IMR-90 (cell line): Measurements from ENCODE around the gene AP4S1. TPM values are rescaled to one million over a fixed set of nuclear protein-coding genes. Genes with fewer than 3 reads are reported as not detected.
A peak's percentile ranks its signal among the peaks of the same experiment; 100 is the strongest.

Experiments used
- ATAC-seq: fragments of 200-7000 bp; cut with Tn5 transposase; 2 replicates; pipeline ENCODE4 v1.9.1; 2020; ENCODE audit warnings: low read depth, mild to moderate bottlenecking, moderate library complexity
- BruUV-seq: library from RNA; stranded (reverse); fragments of 400-500 nt; replicated peaks from 2 replicates; lab custom pipeline; 2021; lab: Mats Ljungman, UMichigan
- CTCF ChIA-PET: fragments of 300-600 bp; formaldehyde crosslinking; extraction: SDS; loops from one replicate; lab custom pipeline; 2021; ENCODE audit warnings: antibody characterized with exemption; lab: Yijun Ruan, JAX
- POLR2A ChIA-PET: fragments of 300-600 bp; sonication (Branson Sonifier 250); formaldehyde crosslinking; loops from one replicate; lab custom pipeline; 2022; ENCODE audit warnings: antibody characterized with exemption; ENCODE audit not compliant: unreplicated experiment; lab: Charles Lee
- DNase-seq: peaks from one replicate; pipeline ENCODE4 v3.0.0; 2013
- H2AFZ ChIP-seq: replicated peaks from 2 replicates; pipeline ENCODE3; 2013; ENCODE audit warnings: low read length, mild to moderate bottlenecking; ENCODE audit not compliant: poor library complexity
- H2AK5ac ChIP-seq: 2 replicates; pipeline ENCODE4 v1.6.1; 2013; ENCODE audit warnings: low read depth, low read length, inconsistent platforms
- H2AK9ac ChIP-seq: replicated peaks from 2 replicates; pipeline ENCODE3; 2013; ENCODE audit warnings: mild to moderate bottlenecking, low read depth, low read length, moderate library complexity; ENCODE audit not compliant: poor library complexity
- H2BK120ac ChIP-seq: 2 replicates; pipeline ENCODE4 v1.6.1; 2013; ENCODE audit warnings: low read depth, low read length, inconsistent platforms
- H2BK15ac ChIP-seq: 3 replicates; pipeline ENCODE4 v1.6.1; 2013; ENCODE audit warnings: low read depth, low read length, inconsistent platforms
- H2BK20ac ChIP-seq: 2 replicates; pipeline ENCODE4 v1.6.1; 2013; ENCODE audit warnings: low read depth, mild to moderate bottlenecking, inconsistent platforms, low read length, moderate library complexity
- H2BK5ac ChIP-seq: 2 replicates; pipeline ENCODE4 v1.6.1; 2013; ENCODE audit warnings: mild to moderate bottlenecking, low read depth, low read length, inconsistent platforms; ENCODE audit not compliant: poor library complexity, severe bottlenecking
- H3K14ac ChIP-seq: replicated peaks from 2 replicates; pipeline ENCODE4 v1.6.1; 2013; ENCODE audit warnings: low read depth, low read length, inconsistent platforms
- H3K18ac ChIP-seq: 2 replicates; pipeline ENCODE4 v1.6.1; 2013; ENCODE audit warnings: low read depth, low read length, control low read depth
- H3K23ac ChIP-seq: 2 replicates; pipeline ENCODE4 v1.6.1; 2013; ENCODE audit warnings: low read depth, low read length, inconsistent platforms
- H3K27ac ChIP-seq: 2 replicates; pipeline ENCODE4 v1.5.1; 2013; ENCODE audit warnings: mild to moderate bottlenecking, control low read depth, low read length; ENCODE audit not compliant: insufficient read depth
- H3K27me3 ChIP-seq: 2 replicates; pipeline ENCODE4 v1.6.1; 2013; ENCODE audit warnings: low read length; ENCODE audit not compliant: control insufficient read depth, insufficient read depth
- H3K36me3 ChIP-seq: 2 replicates; pipeline ENCODE4 v1.6.1; 2013; ENCODE audit warnings: low read length, mixed read lengths; ENCODE audit not compliant: control insufficient read depth, insufficient read depth
- H3K4ac ChIP-seq: 2 replicates; pipeline ENCODE4 v1.6.1; 2013; ENCODE audit warnings: low read depth, low read length, inconsistent platforms
- H3K4me1 ChIP-seq: 2 replicates; pipeline ENCODE4 v1.6.1; 2013; ENCODE audit warnings: low read length, mixed read lengths; ENCODE audit not compliant: control insufficient read depth, insufficient read depth
- H3K4me2 ChIP-seq: 2 replicates; pipeline ENCODE4 v1.6.1; 2013; ENCODE audit warnings: low read depth, mild to moderate bottlenecking, control low read depth, low read length, moderate library complexity
- H3K4me3 ChIP-seq: 2 replicates; pipeline ENCODE4 v1.5.1; 2013; ENCODE audit warnings: low read depth, mild to moderate bottlenecking, control low read depth, low read length, moderate library complexity; ENCODE audit not compliant: insufficient read depth
- H3K56ac ChIP-seq: 2 replicates; pipeline ENCODE4 v1.6.1; 2013; ENCODE audit warnings: low read length, inconsistent platforms; ENCODE audit not compliant: insufficient read depth; ENCODE audit errors: extremely low read depth
- H3K79me1 ChIP-seq, 2 experiments: 2 replicates each; pipeline ENCODE4 v1.6.1; 2013; ENCODE audit warnings: low read length in 2 of 2, inconsistent platforms in 1 of 2, low read depth in 1 of 2
- H3K9ac ChIP-seq: 2 replicates; pipeline ENCODE4 v1.6.1; 2013; ENCODE audit warnings: low read depth, low read length, control low read depth
- H3K9me1 ChIP-seq: 2 replicates; pipeline ENCODE4 v1.6.1; 2013; ENCODE audit warnings: low read length, inconsistent platforms; ENCODE audit not compliant: insufficient read depth
- H3K9me3 ChIP-seq: 2 replicates; pipeline ENCODE4 v1.6.1; 2013; ENCODE audit warnings: low read length; ENCODE audit not compliant: control insufficient read depth, insufficient read depth
- H4K20me1 ChIP-seq: 2 replicates; pipeline ENCODE4 v1.6.1; 2013; ENCODE audit warnings: low read length, inconsistent platforms; ENCODE audit not compliant: insufficient read depth
- H4K5ac ChIP-seq: 2 replicates; pipeline ENCODE4 v1.6.1; 2013; ENCODE audit warnings: mild to moderate bottlenecking, low read depth, low read length, control low read depth
- H4K8ac ChIP-seq, 2 experiments: 2 replicates each; pipeline ENCODE4 v1.6.1; 2013; ENCODE audit warnings: low read depth in 2 of 2, low read length in 2 of 2, control low read depth in 1 of 2, inconsistent platforms in 1 of 2
- H4K91ac ChIP-seq: 2 replicates; pipeline ENCODE4 v1.6.1; 2013; ENCODE audit warnings: low read depth, low read length, inconsistent platforms; ENCODE audit not compliant: insufficient read depth
- CEBPB ChIP-seq: IDR thresholded peaks from 2 replicates; pipeline ENCODE4 v1.6.1; 2012; ENCODE audit warnings: low read depth, low read length, improper control_type of control experiment
- MAZ ChIP-seq: IDR thresholded peaks from 2 replicates; pipeline ENCODE4 v1.6.1; 2012; ENCODE audit warnings: low read depth, mild to moderate bottlenecking, low read length, improper control_type of control experiment, moderate library complexity, borderline replicate concordance
- POLR2A ChIP-seq: IDR thresholded peaks from 2 replicates; pipeline ENCODE4 v1.6.1; 2012; ENCODE audit warnings: mild to moderate bottlenecking, low read depth, low read length
- RCOR1 ChIP-seq: IDR thresholded peaks from 2 replicates; pipeline ENCODE4 v1.6.1; 2012; ENCODE audit warnings: mild to moderate bottlenecking, low read length, improper control_type of control experiment; ENCODE audit not compliant: insufficient replicate concordance
- SMC3 ChIP-seq: fragments of 150-350 bp; IDR thresholded peaks from 2 replicates; pipeline ENCODE4 v1.6.1; 2016; ENCODE audit warnings: low read depth, mild to moderate bottlenecking, antibody characterized with exemption, low read length, moderate library complexity
- USF2 ChIP-seq: fragments of 150-350 bp; IDR thresholded peaks from 2 replicates; pipeline ENCODE4 v1.6.1; 2017; ENCODE audit warnings: mild to moderate bottlenecking, antibody characterized with exemption, low read length, low read depth
- WGBS, 2 experiments: methylation state at CpG; one replicate each; pipeline versions ENCODE4 v1.1.5 to v1.1.7; 2013; ENCODE audit warnings: missing lambda C conversion rate in 2 of 2; ENCODE audit not compliant: insufficient read length in 1 of 2; ENCODE audit errors: extremely low coverage in 2 of 2; 5-methylcytosine and 5-hydroxymethylcytosine counted together
- dilution Hi-C: fragments of 300-500 bp; cut with HindIII; formaldehyde crosslinking; loops from one replicate; pipeline ENCODE4 v1.14.3; 2018; ENCODE audit warnings: low sequenced_read_pairs; ENCODE audit not compliant: unreplicated experiment
- in situ Hi-C: fragments of 300-500 bp; cut with MboI; formaldehyde crosslinking; loops from 3 replicates; pipeline ENCODE4 v1.14.3; 2019; ENCODE audit warnings: low sequenced_read_pairs, inconsistent platforms, mixed read lengths
- intact Hi-C: fragments of 100-400 bp; cut with micrococcal nuclease; formaldehyde crosslinking; loops from 2 replicates; pipeline ENCODE4 v1.10.0; 2022
- polyA plus RNA-seq, 3 experiments: library from polyadenylated mRNA; depleted of rRNA; stranded (reverse); fragments of >200 nt; gene quantifications; 2 replicates each; pipeline ENCODE4 v1.2.3, GENCODE V29; 2012; ENCODE audit warnings: low replicate concordance in 1 of 3
- total RNA-seq: library from RNA; depleted of rRNA; stranded (reverse); fragments of >200 nt; gene quantifications from 2 replicates; pipeline ENCODE4 v1.2.3, GENCODE V29; 2012

Gene AP4S1
- total and polyA plus RNA-seq, 2 of the 4 experiments (the other 2 are of a cell fraction) = 2.7 to 4.5 TPM

GRCh38 chr14:31037709-31038221, 12.3 kb downstream of the AP4S1 start:
- ATAC-seq (no peak), DNase-seq (no peak)
- Histone ChIP-seq H4K8ac (no peak overlapping the region), H3K18ac (no peak overlapping the region), H3K9me1 (no peaks in the 10 kb centered on the region), H2BK120ac (no peak overlapping the region), H3K4me2 (no peak overlapping the region), H2AK5ac (no peak overlapping the region), H4K20me1 (no peaks in the 10 kb centered on the region), H3K4me3 (no peak overlapping the region), H4K91ac (no peak overlapping the region), H2AFZ (no peak overlapping the region), H3K14ac (no peak overlapping the region), H2BK15ac (no peak overlapping the region), H3K27me3 (no peaks in the 10 kb centered on the region), H2BK5ac (no peak overlapping the region), H4K5ac (no peak overlapping the region), H3K56ac (no peak overlapping the region), H3K79me1 (peaks cover 1 to 9% of the 10 kb centered on the region in 2 experiments; a peak in 2 of 4 replicates), H3K4me1 (no peaks in the 10 kb centered on the region), H3K9me3 (no peaks in the 10 kb centered on the region), H3K9ac (no peak overlapping the region), H3K36me3 (no peaks in the 10 kb centered on the region), H3K27ac (no peak overlapping the region), H2BK20ac (no peak overlapping the region), H3K4ac (no peak overlapping the region), H3K23ac (no peak overlapping the region), H2AK9ac (no peak overlapping the region)
- ChIA-PET POLR2A (interaction anchor here (1.3 kb wide), 1 partner anchor 11 kb away, joined by 3 read pairs; the partner anchor contains the start of gene STRN3), CTCF (interaction anchor here (0.6 kb wide), 1 partner anchor 262 kb away, joined by 3 read pairs; no protein-coding TSS in a partner anchor)
- in situ Hi-C loops = no loop called here
- dilution Hi-C loops = no loop called here
- TF ChIP-seq USF2 = no peak
- TF ChIP-seq RCOR1 = no peak
- peak; percentile 70 for TF ChIP-seq CEBPB
- no peak for TF ChIP-seq POLR2A
- no peak for TF ChIP-seq SMC3
- no peak for TF ChIP-seq MAZ
- no TSS peak for BruUV-seq
- intact Hi-C loops = no loop called here
- WGBS, 2 experiments = no CpG with 5 or more reads among the region's 1 CpG
